Skin of body (tissue), 2 donors: Measurements from ENCODE around the gene ZFYVE28. TPM values are rescaled to one million over a fixed set of nuclear protein-coding genes. Genes with fewer than 3 reads are reported as not detected.

Experiments used
- DNase-seq: peaks from one replicate; lab custom pipeline; 2025; lab: John Stamatoyannopoulos, UW
- total RNA-seq: library from RNA; depleted of rRNA; stranded (reverse); fragments of >200 nt; gene quantifications from one replicate; pipeline ENCODE4 v1.2.3, GENCODE V29; 2014

Gene ZFYVE28
- total RNA-seq, 1 donor from 2014 or later, result 5.1 TPM

DNA sequence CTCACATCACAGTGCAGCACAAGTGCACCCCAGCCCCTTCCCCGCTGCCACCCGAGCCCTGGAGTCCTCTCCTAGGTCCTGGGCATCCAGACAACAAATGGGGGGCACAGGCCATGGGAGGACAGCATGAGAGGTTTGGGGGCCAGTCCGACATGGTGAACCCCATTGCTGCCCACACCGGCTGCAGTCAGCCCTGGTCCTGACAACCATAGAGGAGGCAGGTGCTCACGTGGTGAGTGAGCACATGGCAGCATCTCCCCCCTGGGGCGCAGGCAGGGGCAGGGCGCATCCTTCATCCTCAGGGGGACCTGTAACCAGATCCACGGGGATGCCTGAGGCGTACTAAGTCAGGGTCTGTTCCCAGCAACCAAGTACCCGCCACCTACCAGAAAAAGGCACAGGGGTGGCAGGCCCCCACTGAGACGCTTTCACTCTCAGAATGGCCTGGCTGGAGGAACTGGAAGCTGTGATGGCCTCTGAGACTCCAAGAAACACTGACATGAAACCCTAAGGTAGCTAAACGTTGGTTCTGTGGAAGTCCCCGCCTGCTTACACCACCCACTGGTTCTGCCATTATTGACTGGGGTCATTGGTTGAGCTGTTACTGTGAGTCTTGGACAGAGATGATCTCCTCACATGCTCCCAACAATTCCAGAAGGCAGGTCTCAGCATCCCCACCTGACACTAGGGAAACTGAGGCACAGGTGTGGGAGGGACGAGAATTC is 6.5 kb downstream of the ZFYVE28 start:
- DNase-seq, result no peak

DNA sequence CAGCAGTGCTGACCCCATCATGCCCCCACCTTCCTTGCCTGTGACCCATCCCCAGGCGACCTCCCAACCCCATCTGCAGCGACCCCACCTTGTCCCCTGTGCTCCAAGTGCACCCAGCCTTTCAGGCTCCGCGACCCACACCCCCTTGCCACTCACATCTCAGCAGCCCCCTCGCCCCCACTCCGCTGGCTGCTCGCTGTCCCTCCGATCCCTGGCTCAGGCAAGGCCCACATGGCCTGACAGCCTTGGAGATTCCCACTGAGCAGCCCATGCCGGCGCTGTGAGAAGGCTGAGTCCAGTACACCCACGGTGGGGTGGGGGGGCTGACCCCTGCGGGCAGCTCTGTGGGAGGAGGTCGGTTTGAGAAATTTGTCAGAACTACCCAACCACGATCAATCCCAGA is 9.1 kb downstream of the ZFYVE28 start:
- no peak for DNase-seq

DNA sequence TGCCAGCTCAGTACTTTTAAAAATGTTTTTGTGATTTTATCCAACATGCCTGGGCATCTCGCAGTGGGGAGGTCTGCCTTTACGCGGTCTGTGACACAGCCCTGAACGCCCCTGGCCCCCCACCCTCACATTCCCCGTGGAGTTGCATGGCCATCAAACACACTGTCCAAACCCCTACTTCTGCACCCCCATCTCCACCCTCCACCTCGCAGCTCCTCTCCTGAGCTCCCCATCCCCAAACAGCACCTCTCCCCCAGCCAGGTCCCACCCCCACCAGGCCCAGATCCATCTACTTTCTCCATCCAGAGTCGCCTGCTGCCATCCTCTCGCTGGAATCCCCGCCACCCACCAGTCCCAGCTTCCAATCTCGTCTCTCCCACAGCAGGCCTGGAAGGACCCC is 9.5 kb downstream of the ZFYVE28 start:
- DNase-seq, result no peak

DNA sequence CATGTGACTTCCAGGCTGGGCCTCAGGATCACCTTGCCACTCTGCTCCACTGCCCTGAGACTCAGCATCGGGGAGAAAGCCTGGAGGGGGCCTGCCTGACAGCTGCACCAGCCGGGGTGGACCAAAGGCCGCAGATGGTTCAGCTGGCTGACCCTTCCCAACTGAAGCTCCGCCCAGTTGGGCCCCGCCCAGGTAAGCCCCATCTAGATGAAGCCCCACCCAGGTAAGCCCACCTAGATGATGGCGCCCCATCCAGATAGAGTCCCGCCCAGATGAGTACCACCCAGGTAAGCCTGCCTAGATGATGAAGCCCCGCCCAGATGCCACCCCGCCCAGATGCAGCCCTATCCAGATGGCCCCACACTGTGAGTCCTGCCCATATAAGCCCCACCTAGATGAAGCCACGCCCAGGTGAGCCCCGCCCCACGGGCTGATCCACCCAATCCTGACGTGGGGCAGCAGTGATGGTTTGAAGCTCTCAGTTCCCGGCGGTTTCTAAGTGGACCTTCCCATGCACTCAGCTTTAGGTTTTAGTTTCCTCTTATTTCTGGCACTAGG is 10.0 kb downstream of the ZFYVE28 start:
- no peak for DNase-seq

DNA sequence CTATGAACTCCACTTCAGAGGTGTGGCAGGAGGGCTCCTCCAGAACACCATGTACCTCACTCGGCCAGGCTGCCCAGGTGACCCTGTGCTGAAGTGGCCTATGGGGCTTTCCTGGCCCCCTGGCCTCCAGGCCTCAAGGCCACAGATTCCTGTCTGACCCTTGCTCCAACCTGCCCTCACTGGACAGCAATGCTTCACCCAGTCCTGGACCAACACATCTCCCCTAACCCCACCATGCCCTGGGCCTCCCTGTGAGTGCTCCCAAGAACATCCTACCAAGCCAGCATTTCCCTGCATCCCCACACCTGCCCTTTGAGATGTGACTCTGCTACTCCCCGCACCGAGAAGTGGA is 10.5 kb downstream of the ZFYVE28 start:
- DNase-seq, result no peak

DNA sequence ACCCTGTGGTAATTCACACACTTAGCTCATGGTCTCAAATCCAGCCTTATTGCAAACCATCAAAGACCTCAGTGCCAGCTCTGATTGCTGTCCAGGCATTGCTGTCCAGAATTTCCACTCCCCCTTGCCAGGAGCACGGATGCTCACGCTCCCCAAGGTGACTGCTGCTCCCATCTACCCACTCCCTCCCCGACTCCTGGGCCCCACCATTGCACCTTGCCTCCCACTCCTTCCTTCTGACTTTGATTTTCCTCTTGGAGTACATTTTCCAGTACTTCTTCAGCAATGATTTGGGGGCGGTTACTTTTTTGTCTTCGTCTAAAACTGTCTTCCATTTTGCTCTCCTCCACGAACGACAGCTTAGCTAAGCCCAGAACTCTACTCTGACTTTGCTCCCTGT is 11.5 kb downstream of the ZFYVE28 start:
- DNase-seq, result no peak

DNA sequence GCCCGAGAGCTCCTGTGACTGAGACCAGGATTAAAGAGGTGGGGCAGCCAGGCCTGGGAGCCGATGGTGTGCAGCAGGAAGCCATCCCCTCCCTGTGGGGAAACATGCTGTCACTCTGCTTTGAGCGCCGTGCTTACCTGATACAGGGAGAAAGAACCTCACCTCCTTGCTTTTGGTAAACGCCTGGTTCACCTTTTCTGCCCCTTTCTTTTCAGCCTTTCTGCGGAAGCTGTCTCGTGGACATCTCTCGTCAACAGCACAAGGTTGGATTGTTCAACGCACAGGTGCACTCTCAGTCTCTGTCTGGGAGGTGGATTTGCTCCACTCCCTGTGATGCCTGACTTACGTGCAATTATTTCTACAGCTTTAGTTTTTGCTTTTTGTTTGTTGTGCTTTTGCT is 12.0 kb downstream of the ZFYVE28 start:
- DNase-seq, result no peak

DNA sequence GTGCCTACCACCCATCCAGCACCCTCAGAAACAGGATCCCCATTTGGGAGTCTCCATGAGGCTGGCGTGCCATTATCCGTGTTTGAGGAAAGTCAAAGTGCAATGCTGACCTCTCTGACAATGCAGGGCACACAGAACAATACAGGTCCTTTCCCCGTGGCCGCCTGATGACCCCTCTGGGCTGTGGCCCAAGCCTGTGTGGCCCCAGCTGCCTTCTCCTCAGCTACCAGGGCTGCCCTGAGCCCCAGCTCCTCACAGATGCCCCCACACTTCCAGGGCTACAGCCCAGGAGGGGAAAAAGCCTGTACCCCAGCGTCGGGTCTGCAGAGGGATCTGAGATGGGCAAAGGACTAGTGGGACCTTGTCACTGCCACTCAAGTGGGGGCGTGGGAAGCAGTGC is 15.5 kb downstream of the ZFYVE28 start:
- no peak for DNase-seq

DNA sequence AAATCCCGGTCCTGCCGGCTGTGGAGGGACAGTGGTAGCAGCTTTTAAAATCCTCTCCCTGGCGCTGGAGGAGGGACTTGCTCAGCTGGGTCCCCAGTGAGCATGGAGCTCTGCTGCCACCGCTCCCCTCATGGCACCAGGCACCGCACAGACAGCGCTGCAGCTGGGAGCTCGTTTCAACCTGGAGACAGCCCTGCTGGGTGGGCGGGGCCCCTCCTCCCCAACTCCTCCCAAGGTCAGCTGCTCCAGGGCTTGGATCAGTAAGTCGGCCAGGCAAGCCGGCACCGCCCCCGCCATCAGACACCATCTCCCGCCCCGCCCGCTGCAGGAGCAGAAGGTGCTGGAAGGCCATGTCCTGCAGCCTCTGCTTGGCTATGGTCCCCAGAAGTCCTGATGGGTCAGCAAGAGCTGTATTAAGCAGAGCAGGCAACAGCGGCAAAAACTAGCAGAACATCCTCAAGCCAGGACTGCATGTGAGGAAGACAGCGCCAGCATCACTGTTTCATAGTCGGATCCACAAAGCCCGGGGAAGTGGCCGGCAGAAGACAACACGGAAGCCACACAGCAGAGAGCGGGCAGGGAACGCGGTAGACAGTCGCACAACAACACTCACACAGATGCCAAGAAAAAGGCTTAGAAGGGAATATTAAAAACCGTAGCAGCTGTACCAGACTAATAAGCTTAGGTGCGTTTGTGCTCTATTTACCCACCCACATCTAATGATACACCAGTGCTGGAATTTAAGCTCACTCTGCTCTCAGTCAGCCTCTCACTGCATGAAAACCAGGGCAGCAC is 16.2 kb downstream of the ZFYVE28 start:
- no peak for DNase-seq

DNA sequence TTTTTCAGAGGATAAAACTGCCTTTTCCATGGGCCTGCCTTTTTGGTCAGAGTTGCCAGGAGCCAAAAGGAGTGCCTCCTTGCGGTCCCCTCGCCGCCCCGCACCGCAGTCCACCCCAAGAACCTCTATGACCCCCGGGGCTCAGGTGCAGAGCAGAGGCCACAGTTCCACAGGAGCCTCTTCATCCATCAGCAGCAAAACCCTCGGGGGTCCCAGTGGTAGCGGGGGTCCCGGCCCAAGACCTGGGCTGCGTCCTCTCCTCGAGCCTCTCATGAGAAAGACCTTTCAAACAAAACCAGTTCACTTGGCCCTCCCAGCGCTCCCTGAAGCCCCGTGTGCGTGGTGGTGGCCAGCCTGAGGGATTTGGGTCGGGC is 16.8 kb downstream of the ZFYVE28 start:
- no peak for DNase-seq

DNA sequence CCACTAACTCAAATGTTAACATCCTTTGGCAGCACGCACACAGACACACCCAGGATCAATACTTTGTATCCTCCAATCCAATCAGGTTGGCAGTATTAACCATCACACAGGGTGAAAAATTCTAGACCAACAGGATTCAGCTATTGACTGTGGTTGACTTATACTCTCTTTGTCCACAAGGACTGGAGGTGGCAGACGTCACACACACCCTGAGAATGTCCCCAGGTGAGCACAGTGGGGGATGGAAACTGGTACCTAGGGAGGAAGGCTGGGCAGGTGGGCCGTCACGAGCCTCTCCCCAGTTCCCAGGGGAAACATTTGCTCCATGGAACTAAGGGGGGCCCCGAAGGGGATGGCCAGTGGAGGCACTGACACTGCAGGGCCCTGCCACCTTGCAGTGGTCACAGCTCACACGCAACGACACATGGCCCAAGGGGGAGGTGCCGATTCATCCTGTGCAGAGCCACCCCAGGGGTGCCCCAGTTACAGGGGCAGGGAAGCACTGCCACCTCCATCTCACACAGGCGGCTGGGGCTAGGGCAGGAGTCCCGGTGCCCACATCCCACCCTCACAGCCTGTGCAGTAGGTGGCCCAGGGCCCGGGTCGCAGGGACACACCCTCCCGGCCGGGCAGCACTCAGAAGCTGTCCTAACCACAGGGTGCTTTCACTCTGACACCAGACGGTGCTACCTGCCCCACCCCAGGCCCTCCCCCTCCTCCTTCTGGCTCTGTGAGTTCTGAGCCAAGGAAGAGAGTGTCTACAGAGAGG is 17.4 kb downstream of the ZFYVE28 start:
- DNase-seq, result no peak

DNA sequence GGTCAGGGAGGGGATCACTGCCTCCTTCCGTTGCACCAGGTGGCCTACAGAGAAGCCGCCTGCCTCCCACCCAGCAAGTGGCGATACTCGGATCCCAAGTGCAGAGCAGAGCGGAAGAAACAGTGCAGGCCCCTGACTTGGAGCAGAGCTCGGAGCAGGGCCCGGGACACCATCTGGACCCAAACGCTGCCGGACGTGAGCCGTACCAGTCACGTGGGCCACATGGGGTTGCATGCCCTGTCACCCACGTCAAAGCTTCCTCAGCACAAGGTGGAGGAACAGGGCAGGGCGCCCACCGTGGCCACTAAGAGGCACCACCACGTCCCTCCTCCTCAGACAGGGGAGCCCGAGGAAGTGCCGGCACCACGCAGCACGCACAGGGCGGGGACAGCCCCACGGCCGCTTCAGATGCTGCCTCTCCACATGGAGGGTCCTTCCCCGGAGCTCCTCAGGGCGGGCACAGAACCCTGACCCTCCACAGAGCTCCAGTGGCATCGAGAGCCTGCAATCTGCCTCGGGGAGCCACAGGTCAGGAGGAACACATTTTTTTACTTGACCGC is 18.7 kb downstream of the ZFYVE28 start:
- no peak for DNase-seq

DNA sequence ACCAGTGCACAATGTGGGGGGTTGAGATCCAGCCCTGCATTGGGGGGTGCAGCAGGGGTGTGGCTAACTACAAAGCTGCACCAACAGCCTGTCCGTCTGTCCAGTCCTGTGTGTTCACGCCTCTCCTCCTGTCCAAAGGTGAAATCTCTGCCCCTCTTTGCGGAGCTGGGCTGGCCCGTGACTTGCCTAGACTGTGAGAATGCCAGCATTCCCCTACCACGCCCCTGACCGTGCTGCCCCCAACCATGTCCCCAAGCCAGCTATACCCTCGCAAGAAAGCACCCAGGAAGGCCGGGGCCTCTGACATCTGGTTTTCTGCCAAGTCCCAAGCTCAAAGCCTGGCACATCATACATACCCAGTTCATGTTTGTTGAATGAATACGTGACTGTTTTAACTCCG is 19.2 kb downstream of the ZFYVE28 start:
- no peak for DNase-seq

DNA sequence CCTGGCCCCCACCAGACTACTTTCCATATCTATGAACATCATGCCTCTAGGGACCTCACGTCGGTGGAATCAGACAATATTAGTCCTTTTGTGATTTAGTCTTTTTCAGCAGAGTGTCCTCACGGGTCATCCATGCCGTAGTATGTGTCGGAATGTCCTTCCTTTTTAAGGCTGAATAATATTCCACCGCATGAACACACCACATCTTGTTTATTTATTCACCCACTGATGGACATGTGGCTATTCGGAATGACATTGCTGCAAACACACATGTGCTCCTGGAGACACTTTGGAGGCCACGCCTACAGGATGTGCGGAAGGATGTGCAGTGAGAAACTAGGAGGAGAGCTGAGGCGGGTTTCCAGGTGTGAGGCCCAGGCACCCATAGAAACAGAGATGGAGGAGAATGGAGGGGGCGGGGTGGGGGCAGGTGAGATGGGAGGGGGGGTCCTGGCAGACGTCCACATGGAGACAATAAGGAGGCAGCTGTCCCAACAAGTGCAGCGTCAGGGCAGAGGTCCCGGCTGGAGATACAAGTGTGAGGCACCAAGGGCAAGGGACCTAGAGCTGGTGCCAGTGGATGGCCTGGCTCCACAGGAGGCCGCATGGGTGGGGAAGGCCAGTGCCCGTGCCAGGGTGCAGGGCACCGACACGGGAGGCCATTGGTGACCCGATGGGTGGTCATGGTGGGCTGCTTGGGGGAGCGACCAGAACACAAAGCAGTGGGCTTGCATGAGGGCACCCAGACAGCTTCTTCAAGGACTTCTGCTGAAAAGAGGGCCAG is 20.7 kb downstream of the ZFYVE28 start:
- no peak for DNase-seq

DNA sequence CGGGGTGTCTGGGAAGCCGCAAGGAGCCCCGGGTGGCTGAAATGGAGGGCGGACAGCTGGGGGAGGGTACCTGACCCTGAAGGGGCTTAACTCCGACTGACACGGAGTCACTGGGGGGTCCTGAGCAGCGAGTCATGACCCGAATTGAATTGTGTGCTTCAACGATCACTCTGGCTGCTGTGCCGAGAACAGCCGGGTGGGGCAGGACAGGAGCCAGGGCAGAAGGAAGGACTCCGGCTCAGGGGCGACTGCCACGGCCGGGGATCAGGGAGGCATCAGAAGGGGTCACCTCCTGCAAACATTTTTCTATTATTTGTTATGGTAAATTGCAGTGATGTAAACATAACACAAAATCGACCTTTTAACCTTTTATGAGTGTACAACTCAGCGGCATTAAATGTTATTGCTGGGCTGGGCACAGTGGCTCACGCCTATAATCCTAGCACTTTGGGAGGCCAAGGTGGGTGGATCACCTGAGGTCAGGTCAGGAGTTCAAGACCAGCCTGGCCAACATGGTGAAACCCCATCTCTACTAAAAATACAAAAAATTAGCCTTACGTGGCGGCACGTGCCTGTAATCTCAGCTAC is 21.6 kb downstream of the ZFYVE28 start:
- no peak for DNase-seq

DNA sequence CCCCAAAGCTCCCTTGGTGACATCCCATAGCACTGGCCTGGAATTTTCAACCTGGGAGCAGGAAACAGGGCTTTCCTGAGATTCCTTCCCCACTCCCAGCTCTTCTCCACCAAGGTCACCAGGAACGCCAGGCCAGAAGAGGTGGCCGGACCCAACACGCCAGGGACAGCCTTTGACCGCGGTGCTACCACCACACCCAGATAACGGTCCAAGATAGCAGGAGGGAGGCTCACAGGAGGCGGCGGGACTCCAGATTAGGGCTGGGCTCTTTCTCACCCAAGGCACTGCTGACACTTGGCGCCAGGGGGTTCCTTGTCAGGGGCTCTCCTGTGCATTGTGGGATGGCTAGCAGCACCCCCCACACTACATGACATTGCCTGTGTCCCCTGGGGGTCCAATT is 22.9 kb downstream of the ZFYVE28 start:
- DNase-seq, result no peak

DNA sequence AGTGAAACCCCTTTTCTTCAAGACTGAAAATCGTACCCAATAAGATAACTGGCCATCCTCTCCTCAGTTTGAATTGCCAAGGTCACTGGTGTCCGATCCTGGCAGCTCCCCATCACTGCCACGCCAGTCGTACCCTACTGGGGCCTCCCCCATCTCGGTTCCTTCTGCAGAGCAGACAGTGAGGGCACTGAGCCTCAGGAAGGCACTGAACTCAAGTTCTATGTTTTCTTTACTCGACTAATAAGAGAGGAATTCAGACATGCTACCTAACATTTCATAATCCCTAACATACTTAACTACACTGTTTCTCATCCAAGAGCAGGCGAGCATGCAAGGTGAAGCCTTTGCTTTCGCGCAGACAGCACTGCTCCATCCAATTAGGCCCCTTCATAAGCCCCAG is 23.4 kb downstream of the ZFYVE28 start:
- no peak for DNase-seq

DNA sequence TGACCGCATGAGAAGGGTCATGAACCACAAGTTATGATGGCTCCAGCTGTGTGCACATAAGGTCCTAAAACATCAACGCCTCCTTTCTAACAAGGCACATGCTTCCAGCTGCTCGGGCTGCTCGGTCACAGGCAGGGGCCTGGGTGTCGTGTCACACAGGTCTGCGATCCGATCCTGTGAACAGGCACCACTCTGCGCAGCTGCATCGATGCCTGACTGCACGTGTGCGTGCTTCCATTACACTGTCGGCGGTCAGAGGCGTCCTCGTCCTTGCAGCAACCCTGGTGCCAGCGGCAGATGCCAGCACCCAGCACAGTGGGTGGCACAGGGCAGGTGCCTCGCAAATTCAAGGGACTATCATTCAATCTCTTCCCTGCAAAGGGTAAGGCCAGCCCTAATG is 23.9 kb downstream of the ZFYVE28 start:
- DNase-seq, result no peak

DNA sequence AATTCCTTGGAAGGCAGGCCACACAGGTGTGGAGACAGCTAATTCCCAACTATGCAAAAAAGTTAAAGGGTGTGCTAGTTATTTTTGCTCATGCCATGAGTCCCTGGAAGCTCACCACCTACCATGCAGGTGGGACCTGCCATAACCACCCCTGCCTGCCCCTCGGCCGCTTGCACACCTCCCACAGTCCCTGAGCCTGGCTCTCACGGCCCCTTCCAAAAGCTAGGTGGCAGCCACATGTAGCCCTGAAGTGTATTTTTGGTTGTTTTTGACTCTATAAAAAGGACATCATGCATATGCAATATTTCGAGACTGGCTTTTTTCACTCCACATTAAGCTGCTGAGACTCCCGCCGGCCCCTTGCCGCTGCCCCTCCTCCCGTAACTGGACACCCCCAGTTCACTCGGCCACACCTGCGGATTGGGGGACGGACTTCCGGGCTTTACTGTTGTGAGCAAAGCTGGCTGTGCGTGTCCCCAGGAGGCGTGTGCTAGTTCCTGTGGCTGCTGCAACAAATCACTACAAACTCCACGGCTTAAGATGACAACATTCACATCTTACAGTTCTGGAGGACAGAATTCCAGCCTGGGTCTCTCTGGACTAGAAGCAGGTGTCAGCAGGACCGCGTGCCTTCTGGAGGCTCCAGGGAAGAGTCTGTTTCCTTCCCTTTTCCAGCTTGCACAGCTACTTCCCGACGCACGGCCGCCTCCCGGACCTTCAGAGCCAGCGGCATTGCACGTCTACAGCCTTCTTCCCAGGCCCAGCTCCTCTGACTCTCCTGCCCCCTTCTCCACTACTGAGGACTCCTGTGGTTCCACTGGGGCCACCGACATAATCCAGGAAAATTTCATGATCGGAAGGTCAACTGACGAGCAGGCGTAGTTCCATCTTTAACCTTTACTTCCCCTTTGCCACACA is 24.8 kb downstream of the ZFYVE28 start:
- DNase-seq, result no peak
